Smooth muscle cell (in vitro differentiated cells): ENCODE results near the gene SLC26A1. TPM values are rescaled to one million over a fixed set of nuclear protein-coding genes. Genes with fewer than 3 reads are reported as not detected.
"Not testable (repeated sequence)": the region's sequence is repeated elsewhere in the genome, so short reads cannot be mapped to it uniquely, and the experiment has no call there.

Experiments used
- DNase-seq: peaks from one replicate; lab custom pipeline; 2025; ENCODE audit not compliant: unreplicated experiment; lab: John Stamatoyannopoulos, UW
- H2AFZ ChIP-seq: fragments of 200-600 bp; sonication (generic); 2 replicates; pipeline ENCODE4 v1.6.0; 2016; ENCODE audit warnings: antibody characterized with exemption, low read depth, mild to moderate bottlenecking
- H3F3A ChIP-seq: fragments of 200-600 bp; sonication (generic); 2 replicates; pipeline ENCODE4 v1.6.0; 2017; ENCODE audit warnings: antibody characterized with exemption, low read depth
- H3K27ac ChIP-seq: fragments of 200-600 bp; sonication (generic); 2 replicates; pipeline ENCODE4 v1.5.1; 2016; ENCODE audit warnings: low read depth, mild to moderate bottlenecking
- H3K27me3 ChIP-seq: fragments of 200-600 bp; sonication (generic); 2 replicates; pipeline ENCODE4 v1.6.1; 2016; ENCODE audit warnings: low read depth, mild to moderate bottlenecking
- H3K36me3 ChIP-seq: fragments of 200-600 bp; sonication (generic); 2 replicates; pipeline ENCODE4 v1.5.1; 2016; ENCODE audit warnings: low read depth
- H3K4me1 ChIP-seq: fragments of 200-600 bp; sonication (generic); 2 replicates; pipeline ENCODE4 v1.5.1; 2016; ENCODE audit warnings: low read depth
- H3K4me2 ChIP-seq: fragments of 200-600 bp; sonication (generic); 2 replicates; pipeline ENCODE4 v1.6.0; 2016; ENCODE audit warnings: mild to moderate bottlenecking
- H3K4me3 ChIP-seq: fragments of 200-600 bp; sonication (generic); 2 replicates; pipeline ENCODE4 v1.5.1; 2016; ENCODE audit warnings: mild to moderate bottlenecking
- H3K79me2 ChIP-seq: fragments of 200-600 bp; sonication (generic); 2 replicates; pipeline ENCODE4 v1.6.0; 2016; ENCODE audit warnings: low read depth, mild to moderate bottlenecking
- H3K9ac ChIP-seq: fragments of 200-600 bp; sonication (generic); 2 replicates; pipeline ENCODE4 v1.6.0; 2016; ENCODE audit warnings: low read depth
- H3K9me3 ChIP-seq: fragments of 200-600 bp; sonication (generic); replicated peaks from 2 replicates; pipeline ENCODE4 v1.5.1; 2016; ENCODE audit warnings: low read depth
- H4K20me1 ChIP-seq: fragments of 200-600 bp; sonication (generic); 2 replicates; pipeline ENCODE4 v1.6.0; 2016; ENCODE audit warnings: low read depth
- WGBS: methylation state at CpG from one replicate; pipeline ENCODE4 v1.1.7; 2016; ENCODE audit warnings: low lambda C conversion rate; 5-methylcytosine and 5-hydroxymethylcytosine counted together
- polyA plus RNA-seq: library from polyadenylated mRNA; unstranded; fragments of >200 nt; fragmentation: Nextera tagmentation; extraction: Ambion mirVana; gene quantifications from 2 replicates; pipeline ENCODE4 v1.2.1, GENCODE V29; 2016
- total RNA-seq: library from RNA; depleted of rRNA; stranded (reverse); fragments of >200 nt; gene quantifications from 2 replicates; pipeline ENCODE4 v1.2.3, GENCODE V29; 2014
- TF ChIP-seq, protein P1 (sequence below): fragments of 200-600 bp; sonication (generic); IDR thresholded peaks from 2 replicates; pipeline ENCODE4 v1.5.1; 2017; ENCODE audit warnings: borderline replicate concordance, mild to moderate bottlenecking, antibody characterized with exemption; ENCODE audit not compliant: insufficient read depth, poor library complexity, severe bottlenecking

The SLC26A1 gene
- total and polyA plus RNA-seq, 2 experiments from 2014 or later, result 0.67 to 1.7 TPM

DNA sequence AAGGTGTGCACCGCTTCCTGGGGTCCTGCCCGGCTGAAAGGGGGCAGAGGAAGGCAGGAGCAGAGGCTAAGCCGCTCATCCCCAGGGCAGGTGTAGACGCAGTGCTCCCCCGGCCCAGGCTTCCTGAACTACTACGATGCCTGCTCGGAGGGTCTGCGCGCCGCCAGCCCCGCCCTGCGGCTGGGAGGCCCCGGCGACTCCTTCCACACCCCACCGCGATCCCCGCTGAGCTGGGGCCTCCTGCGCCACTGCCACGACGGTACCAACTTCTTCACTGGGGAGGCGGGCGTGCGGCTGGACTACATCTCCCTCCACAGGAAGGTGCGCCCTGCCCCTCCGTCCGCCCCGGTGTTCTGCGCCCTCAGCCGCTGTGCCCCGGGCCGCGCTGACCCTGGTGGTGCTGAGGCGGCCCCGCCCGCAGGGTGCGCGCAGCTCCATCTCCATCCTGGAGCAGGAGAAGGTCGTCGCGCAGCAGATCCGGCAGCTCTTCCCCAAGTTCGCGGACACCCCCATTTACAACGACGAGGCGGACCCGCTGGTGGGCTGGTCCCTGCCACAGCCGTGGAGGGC lies 8.4 kb upstream of the SLC26A1 start:
- Histone ChIP-seq H3K79me2 (no peaks in the 10 kb centered on the region), H3K4me1 (peaks cover 3% of the 10 kb centered on the region), H3K4me2 (no peak overlapping the region), H3K9me3 (no peaks in the 10 kb centered on the region), H2AFZ (no peak overlapping the region), H3K36me3 (no peaks in the 10 kb centered on the region), H3K4me3 (no peak overlapping the region), H3K9ac (no peak overlapping the region), H4K20me1 (peaks cover 18% of the 10 kb centered on the region), H3K27ac (no peak overlapping the region), H3F3A (no peaks in the 10 kb centered on the region), H3K27me3 (peaks cover 84% of the 10 kb centered on the region)
- DNase-seq, result no peak
- 47% methylated on average over 38 of the region's 48 CpGs for WGBS
- TF ChIP-seq, protein P1, sequence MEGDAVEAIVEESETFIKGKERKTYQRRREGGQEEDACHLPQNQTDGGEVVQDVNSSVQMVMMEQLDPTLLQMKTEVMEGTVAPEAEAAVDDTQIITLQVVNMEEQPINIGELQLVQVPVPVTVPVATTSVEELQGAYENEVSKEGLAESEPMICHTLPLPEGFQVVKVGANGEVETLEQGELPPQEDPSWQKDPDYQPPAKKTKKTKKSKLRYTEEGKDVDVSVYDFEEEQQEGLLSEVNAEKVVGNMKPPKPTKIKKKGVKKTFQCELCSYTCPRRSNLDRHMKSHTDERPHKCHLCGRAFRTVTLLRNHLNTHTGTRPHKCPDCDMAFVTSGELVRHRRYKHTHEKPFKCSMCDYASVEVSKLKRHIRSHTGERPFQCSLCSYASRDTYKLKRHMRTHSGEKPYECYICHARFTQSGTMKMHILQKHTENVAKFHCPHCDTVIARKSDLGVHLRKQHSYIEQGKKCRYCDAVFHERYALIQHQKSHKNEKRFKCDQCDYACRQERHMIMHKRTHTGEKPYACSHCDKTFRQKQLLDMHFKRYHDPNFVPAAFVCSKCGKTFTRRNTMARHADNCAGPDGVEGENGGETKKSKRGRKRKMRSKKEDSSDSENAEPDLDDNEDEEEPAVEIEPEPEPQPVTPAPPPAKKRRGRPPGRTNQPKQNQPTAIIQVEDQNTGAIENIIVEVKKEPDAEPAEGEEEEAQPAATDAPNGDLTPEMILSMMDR, result no peak

DNA sequence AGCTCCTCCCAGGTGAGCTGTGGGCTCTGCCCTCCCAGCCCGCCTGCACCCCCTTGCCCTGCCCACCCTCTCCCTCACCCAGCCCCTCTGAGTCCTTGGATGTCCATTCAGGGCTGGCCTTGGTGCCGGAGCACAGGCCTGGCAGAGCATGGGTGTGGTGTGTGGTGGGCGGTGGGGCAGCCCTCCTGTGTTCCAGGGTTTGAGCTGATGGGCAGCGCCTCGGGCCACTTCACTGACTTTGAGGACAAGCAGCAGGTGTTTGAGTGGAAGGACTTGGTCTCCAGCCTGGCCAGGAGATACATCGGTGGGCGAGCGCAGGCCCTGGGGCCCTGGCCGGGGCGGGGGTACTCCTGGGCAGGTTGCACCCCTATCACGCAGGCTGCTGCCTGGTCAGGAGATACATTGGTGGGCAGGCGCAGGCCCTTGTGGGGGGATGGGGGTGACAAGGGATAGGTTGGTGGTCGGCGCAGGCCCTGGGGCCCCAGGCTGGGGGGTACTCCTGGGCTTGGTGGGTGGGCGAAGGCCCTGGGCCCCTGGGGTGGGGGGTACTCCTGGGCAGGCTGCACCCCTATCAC lies 7.6 kb upstream of the SLC26A1 start:
- Histone ChIP-seq H2AFZ (no peak overlapping the region), H3K27me3 (peaks cover 88% of the 10 kb centered on the region), H3K9ac (no peak overlapping the region), H3K36me3 (no peaks in the 10 kb centered on the region), H3K4me3 (no peak overlapping the region), H3K79me2 (no peaks in the 10 kb centered on the region), H3K4me1 (peaks cover 3% of the 10 kb centered on the region), H4K20me1 (peaks cover 27% of the 10 kb centered on the region), H3K4me2 (no peak overlapping the region), H3F3A (no peaks in the 10 kb centered on the region), H3K9me3 (no peaks in the 10 kb centered on the region), H3K27ac (no peak overlapping the region)
- WGBS, result 96% methylated on average over 14 of the region's 15 CpGs
- no peak for DNase-seq
- TF ChIP-seq, protein P1, result no peak

DNA sequence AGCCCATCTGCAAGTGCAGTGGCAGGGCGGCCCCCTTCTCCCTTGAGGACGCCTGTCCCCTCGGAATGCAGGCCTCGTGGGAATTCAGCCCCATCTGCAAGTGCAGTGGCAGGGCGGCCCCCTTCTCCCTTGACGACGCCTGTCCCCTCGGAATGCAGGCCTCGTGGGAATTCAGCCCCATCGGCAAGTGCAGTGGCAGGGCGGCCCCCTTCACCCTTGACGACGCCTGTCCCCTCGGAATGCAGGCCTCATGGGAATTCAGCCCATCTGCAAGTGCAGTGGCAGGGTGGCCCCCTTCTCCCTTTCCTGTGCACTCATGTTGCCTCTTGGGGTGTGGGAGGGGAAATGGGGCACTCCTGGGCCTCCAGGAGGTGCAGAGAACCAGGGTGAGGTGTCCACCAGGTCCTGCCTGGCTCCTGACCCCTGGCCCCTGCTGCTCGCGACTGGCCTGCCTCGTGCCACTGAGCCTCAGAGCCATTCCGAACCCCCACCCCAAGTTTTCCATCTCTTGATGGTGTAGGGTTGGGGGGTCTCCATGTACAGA lies 6.8 kb upstream of the SLC26A1 start:
- TF ChIP-seq, protein P1, result no peak
- WGBS, result 90% methylated on average over 13 of the region's 18 CpGs
- no peaks in the 10 kb centered on the region for H3K36me3 ChIP-seq

DNA sequence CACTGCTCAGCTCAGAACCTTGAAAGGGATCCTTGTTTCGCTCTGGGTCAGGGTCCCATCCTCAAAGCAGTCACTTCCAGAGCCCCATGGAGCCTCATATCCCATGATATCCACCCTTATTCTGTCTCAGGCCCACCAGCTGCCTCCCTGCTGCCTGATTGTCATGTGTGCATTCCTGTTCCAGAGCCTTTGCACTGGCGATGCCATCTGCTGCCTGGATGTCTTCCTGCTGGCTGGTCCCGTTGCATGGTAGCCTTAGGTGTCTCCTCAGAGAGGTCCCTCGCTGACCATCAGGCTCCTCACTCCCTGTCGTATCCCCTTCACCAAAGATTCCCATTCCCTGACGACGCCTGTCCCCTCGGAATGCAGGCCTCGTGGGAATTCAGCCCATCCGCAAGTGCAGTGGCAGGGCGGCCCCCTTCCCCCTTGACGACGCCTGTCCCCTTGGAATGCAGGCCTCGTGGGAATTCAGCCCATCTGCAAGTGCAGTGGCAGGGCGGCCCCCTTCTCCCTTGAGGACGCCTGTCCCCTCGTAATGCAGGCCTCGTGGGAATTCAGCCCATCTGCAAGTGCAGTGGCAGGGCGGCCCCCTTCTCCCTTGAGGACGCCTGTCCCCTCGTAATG lies 6.1 kb upstream of the SLC26A1 start:
- Histone ChIP-seq H4K20me1 (peaks cover 33% of the 10 kb centered on the region), H3K27me3 (peaks cover 84% of the 10 kb centered on the region)
- WGBS, result 70% methylated on average over 21 of the region's 21 CpGs
- not testable (repeated sequence) for H3K36me3 ChIP-seq, H3F3A ChIP-seq, H2AFZ ChIP-seq, H3K79me2 ChIP-seq, H3K27ac ChIP-seq, H3K9ac ChIP-seq, H3K9me3 ChIP-seq, H3K4me3 ChIP-seq, H3K4me2 ChIP-seq, DNase-seq, H3K4me1 ChIP-seq

More for the DNA sequence above, 6.8 kb upstream of the SLC26A1 start:
- Histone ChIP-seq H3F3A (no peaks in the 10 kb centered on the region), H3K79me2 (no peaks in the 10 kb centered on the region), H3K4me2 (no peak overlapping the region), H3K9me3 (no peaks in the 10 kb centered on the region), H3K4me1 (peaks cover 3% of the 10 kb centered on the region), H3K9ac (no peak overlapping the region), H3K27ac (no peak overlapping the region), H3K4me3 (no peak overlapping the region), H4K20me1 (peaks cover 33% of the 10 kb centered on the region), H3K27me3 (peaks cover 90% of the 10 kb centered on the region), H2AFZ (no peak overlapping the region)
- no peak for DNase-seq
